GM18517 (cell line): Measurements from ENCODE around the gene IFT122.

Experiments used
- ATAC-seq: cut with Tn5 transposase; IDR thresholded peaks from one replicate; pipeline ENCODE4 v1.9.1; 2021; ENCODE audit warnings: mild to moderate bottlenecking, moderate library complexity; ENCODE audit not compliant: unreplicated experiment

IFT122 gene

GRCh38 chr3:129567939-129568338 is 127.9 kb downstream of the IFT122 start:
- ATAC-seq = no peak

- ATAC-seq = no peak
These were observed 129.8 kb downstream of the IFT122 start for GRCh38 chr3:129569856-129570255.
